HL-60/S4 treated with phorbol 12-myristate 13-acetate at 8.2 ng/mL for 4 days and 3 days (cell line): ENCODE results near the gene MACO1.
"Not testable (repeated sequence)": the region's sequence is repeated elsewhere in the genome, so short reads cannot be mapped to it uniquely, and the experiment has no call there.

Experiments
- in situ Hi-C: fragments of 300-500 bp; cut with MboI; formaldehyde crosslinking; loops from 2 replicates; pipeline ENCODE4 v1.15.0; 2022; ENCODE audit warnings: low sequenced_read_pairs

The MACO1 gene

GRCh38 chr1:25420715-25421114, 10.0 kb upstream of the MACO1 start, which contains the start of gene RHCE:
Gene RHCE, minus strand, starts transcription at chr1:25420825. Its CDS starts 39 bp downstream, at chr1:25420786.
- in situ Hi-C loops = not testable (repeated sequence)

- in situ Hi-C loops = not testable (repeated sequence)
These were observed 7.5 kb upstream of the MACO1 start for GRCh38 chr1:25423206-25423605.

GRCh38 chr1:25425098-25426085, 5.3 kb upstream of the MACO1 start:
- in situ Hi-C loops = no loop called here

GRCh38 chr1:25427696-25428095, 3.0 kb upstream of the MACO1 start:
- in situ Hi-C loops = no loop called here

GRCh38 chr1:25428475-25429166, 2.1 kb upstream of the MACO1 start:
- in situ Hi-C loops = no loop called here

- in situ Hi-C loops = no loop called here
These were observed 527 bp downstream of the MACO1 start for GRCh38 chr1:25430967-25431881.

GRCh38 chr1:25431955-25432719, 1.4 kb downstream of the MACO1 start:
- in situ Hi-C loops = no loop called here

- in situ Hi-C loops = no loop called here
These were observed 2.2 kb downstream of the MACO1 start for GRCh38 chr1:25432749-25433388.

- in situ Hi-C loops = no loop called here
These were observed 2.9 kb downstream of the MACO1 start for GRCh38 chr1:25433389-25434186.

- in situ Hi-C loops = no loop called here
These were observed 4.9 kb downstream of the MACO1 start for GRCh38 chr1:25435397-25436108.

- in situ Hi-C loops = no loop called here
These were observed 7.0 kb downstream of the MACO1 start for GRCh38 chr1:25437672-25438071.

- in situ Hi-C loops = no loop called here
These were observed 8.6 kb downstream of the MACO1 start for GRCh38 chr1:25439287-25439686.

GRCh38 chr1:25442178-25442577, 11.5 kb downstream of the MACO1 start:
- in situ Hi-C loops = no loop called here

- in situ Hi-C loops = no loop called here
These were observed 12.5 kb downstream of the MACO1 start for GRCh38 chr1:25443030-25443699.

GRCh38 chr1:25444604-25445003, 13.9 kb downstream of the MACO1 start:
- in situ Hi-C loops = not testable (repeated sequence)

- in situ Hi-C loops = no loop called here
These were observed 15.4 kb downstream of the MACO1 start for GRCh38 chr1:25445993-25446538.

- in situ Hi-C loops = no loop called here
These were observed 16.9 kb downstream of the MACO1 start for GRCh38 chr1:25447547-25447946.
